GM19351 (cell line): ENCODE data around the gene CLDN20.
A peak's percentile ranks its signal among the peaks of the same experiment; 100 is the strongest.
"Not testable (repeated sequence)": the region's sequence is repeated elsewhere in the genome, so short reads cannot be mapped to it uniquely, and the experiment has no call there.

Experiments
- ATAC-seq: cut with Tn5 transposase; IDR thresholded peaks from one replicate; pipeline ENCODE4 v1.9.1; 2021; ENCODE audit warnings: mild to moderate bottlenecking, moderate library complexity; ENCODE audit not compliant: unreplicated experiment

The CLDN20 gene

GRCh38 chr6:155310596-155310995 lies 46.8 kb downstream of the CLDN20 start:
- ATAC-seq: no peak

DNA sequence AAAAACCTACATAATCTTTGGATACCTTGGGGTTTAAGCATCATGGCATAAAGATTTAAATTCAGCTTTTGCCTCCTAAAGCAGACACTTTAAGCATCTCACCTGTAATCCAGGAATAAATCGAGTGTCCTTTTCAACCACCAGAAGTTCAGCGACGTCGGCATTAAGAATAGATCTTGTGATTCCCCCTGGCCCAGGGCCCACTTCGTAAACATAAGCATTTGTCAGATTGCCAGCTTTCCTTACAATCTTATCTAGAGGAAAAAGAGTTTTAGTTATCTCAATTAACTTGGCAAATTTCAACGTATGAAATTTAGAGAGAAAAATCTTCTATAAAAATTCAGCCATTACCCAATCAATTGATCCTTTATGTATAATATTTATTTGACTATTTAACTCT lies 47.3 kb downstream of the CLDN20 start:
- no peak for ATAC-seq

GRCh38 chr6:155311583-155311982 lies 47.8 kb downstream of the CLDN20 start:
- ATAC-seq: no peak

DNA sequence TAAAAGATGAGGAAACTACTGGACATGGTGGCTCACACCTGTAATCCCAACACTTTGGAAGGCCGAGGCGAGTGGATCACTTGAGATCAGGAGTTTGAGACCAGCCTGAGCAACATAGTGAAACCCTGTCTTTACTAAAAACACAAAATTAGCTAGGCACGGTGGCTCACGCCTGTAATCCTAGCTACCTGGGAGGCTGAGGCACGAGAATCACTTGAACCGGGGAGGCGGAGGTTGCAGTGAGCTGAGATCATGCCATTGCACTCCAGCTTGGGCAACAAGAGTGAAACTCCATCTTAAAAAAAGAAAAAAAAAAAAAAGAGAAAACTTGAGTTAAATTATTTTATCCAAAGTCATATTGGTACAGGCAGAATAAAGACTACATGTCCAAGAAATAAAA lies 49.1 kb downstream of the CLDN20 start:
- ATAC-seq: not testable (repeated sequence)

DNA sequence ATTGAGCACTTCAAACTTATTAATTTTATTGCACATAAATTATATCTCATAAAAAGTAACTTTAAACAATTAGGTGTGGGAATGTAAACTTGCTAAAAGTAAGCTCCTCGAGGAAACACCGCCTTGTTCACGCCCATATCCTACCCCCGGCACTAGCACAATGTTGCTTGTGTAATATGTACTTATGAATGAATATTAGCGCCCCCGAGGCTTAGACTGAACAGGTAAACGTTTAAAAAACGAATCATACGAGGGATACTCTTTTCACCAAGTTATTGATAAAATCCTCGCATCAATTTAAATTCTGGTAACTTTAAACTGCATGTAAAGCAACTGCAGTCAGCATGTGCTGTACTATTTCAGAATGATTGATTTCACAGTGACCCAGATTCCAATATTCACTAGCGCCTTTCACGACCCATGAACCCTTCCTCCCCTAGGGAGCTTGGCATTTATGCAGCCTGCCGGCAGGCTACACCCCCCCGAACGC lies 49.8 kb downstream of the CLDN20 start:
- ATAC-seq: peak; percentile 10

- ATAC-seq: peak; percentile 88
Measured at GRCh38 chr6:155314092-155314772, 50.4 kb downstream of the CLDN20 start, which contains the start of gene TFB1M. TSS of gene TFB1M (minus strand) at chr6:155314484. CDS start at chr6:155314428, 56 bp downstream.

DNA sequence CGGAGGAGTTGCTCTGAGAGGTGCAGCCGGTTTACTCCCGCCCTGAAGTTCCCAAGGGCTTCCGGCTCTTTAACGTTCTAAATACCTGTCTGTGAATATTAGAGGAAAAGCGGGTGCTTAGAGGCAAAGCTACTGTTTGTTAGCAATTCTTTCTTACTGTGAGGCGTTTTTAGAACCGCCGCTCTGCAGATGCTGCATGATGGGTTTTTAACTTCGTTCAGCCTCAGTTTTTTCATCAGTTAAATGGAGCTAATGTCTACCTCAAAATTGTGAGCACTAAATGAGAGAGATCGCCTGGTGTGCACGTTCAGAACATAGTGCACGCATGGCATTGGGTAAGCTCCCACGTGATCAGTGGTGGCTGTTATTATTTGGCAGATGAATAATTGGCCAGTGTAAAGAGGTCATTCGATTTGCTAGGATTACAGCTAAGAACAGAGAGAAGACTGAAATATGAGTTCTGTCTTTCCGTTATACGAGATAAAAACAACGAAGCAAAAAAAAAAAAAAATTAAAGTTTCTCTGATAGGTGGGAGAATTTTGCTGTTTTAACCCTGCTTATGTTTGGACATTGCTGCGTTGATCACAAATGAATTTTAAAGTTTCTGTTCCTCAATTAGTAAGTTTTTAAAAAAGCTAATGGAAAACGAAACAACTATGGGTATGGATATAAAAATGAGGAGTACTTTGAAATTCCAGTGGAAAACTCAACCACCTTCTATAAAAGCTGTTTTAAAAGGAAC lies 51.1 kb downstream of the CLDN20 start:
- peak; percentile 59 for ATAC-seq

DNA sequence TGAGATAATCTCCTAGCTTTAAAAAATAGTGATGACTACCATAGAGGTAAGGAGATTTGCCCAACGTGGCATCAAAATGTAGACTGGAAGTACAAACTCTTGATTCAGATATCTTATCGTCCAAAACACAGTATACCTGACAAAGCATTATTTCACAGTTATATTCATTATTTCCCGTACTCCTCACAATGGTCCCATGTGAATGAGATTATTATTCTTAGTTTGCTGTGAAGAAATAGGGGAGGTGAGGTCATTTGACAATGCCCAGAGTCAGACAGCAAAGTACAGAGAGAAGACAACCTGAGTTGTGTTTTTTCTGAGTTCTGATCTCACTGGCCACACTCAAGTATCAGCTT lies 51.7 kb downstream of the CLDN20 start:
- no peak for ATAC-seq

GRCh38 chr6:155316419-155316818 lies 52.6 kb downstream of the CLDN20 start:
- ATAC-seq: no peak

GRCh38 chr6:155317186-155317585 lies 53.4 kb downstream of the CLDN20 start:
- no peak for ATAC-seq

GRCh38 chr6:155319902-155320301 lies 56.1 kb downstream of the CLDN20 start:
- peak; percentile 37 for ATAC-seq

DNA sequence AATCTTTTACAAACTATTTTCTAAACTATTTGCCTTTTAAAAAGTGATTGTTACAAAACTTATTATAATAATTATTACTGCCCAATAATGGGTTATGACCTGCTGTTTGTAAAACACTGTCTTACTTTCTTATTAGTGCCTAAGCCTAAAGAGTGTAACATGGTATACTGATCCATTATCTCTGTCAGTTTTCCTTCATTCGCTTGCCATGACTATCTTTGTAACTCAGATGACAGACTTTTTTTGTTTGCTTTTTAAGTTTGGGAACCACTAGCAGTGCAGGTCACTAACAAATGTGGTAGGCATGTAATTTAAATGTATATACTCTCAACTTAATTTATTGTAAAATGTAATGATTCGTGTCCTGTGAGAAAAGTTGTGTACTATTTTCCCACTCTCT lies 60.4 kb downstream of the CLDN20 start:
- ATAC-seq: no peak

GRCh38 chr6:155324993-155325392 lies 61.2 kb downstream of the CLDN20 start:
- ATAC-seq: no peak

- ATAC-seq: no peak
Measured at GRCh38 chr6:155325700-155326516, 62.1 kb downstream of the CLDN20 start.
